ENCODE measurements around the gene TMEM178B.
"Not testable (repeated sequence)": the region's sequence is repeated elsewhere in the genome, so short reads cannot be mapped to it uniquely, and the experiment has no call there.

The TMEM178B gene

DNA sequence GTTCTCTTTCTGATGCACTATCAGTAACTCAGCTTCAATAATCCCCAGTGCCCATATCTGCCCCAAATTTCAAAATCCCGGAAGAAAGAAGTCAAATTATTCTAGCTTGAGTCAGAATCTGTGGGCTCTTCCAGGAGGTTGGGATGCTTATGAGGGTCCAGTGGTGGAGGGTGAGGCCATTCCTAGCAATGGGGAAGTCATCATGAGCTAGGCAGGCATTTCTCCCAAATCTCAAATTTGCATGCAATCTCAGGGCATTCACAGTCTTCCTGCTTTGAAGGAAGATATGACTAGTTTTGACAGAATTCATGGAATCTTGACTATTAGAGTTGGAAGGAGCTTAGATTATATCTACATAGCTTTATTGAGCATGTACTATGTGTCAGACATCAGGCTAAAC lies 313.0 kb downstream of the TMEM178B start:
- H2AFZ ChIP-seq (ENCODE audit: low read length, unreplicated experiment) = no peak overlapping the region
- H3K36me3 ChIP-seq (ENCODE audit: insufficient read depth, low read length) = no peaks in the 10 kb centered on the region
- H3K27me3 ChIP-seq (ENCODE audit: insufficient read depth, low read length) = no peaks in the 10 kb centered on the region
- no peaks in the 10 kb centered on the region for H3K4me1 ChIP-seq (ENCODE audit: control insufficient read depth, insufficient read depth, low read length, unreplicated experiment)
- H3K79me2 ChIP-seq (ENCODE audit: control insufficient read depth, insufficient read depth, low read length, unreplicated experiment) = no peaks in the 10 kb centered on the region
- no peak overlapping the region for H3K27ac ChIP-seq (ENCODE audit: low read depth, low read length)
- H3K4me3 ChIP-seq (ENCODE audit: low read depth, low read length) = no peak overlapping the region

DNA sequence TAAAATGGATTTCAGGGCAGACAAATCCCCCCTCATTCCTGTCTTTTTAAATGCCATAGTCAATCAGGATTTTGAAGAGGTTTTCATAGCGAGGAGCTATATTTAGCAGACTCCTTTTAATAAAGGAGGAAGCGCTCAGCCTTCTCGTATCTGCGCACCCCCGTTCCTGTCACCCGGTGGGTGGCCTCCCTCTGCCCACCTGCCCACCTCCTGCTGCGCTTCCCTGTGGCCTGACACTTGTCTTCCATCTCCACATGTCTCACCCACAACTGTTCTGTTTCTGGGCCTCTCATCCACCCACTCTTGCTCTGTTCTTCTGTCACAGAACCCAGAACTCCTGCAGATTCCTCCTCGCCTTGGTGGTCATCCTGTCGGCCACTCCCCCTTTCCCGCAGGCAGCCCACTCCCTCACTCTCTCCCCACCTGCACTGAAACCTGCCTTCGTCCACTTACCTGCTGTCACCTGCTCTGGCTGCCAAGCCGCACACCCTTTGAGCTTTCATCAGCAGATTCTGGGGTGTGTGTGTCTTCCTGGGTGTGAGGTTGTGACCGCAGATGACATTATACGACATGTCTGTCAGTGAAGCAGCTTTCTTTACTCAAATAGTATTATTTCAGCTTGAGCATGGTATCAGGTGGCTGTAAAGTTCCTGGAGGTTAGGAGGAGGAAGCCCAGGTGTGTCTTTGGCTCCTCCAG lies 313.8 kb downstream of the TMEM178B start:
- Histone ChIP-seq H3K36me3 (ENCODE audit: insufficient read depth, low read length) (no peaks in the 10 kb centered on the region), H3K27me3 (ENCODE audit: insufficient read depth, low read length) (no peaks in the 10 kb centered on the region), H3K79me2 (ENCODE audit: control insufficient read depth, insufficient read depth, low read length, unreplicated experiment) (no peaks in the 10 kb centered on the region), H2AFZ (ENCODE audit: low read length, unreplicated experiment) (no peak overlapping the region), H3K4me3 (ENCODE audit: low read depth, low read length) (no peak overlapping the region), H3K4me1 (ENCODE audit: control insufficient read depth, insufficient read depth, low read length, unreplicated experiment) (no peaks in the 10 kb centered on the region), H3K27ac (ENCODE audit: low read depth, low read length) (no peak overlapping the region)

DNA sequence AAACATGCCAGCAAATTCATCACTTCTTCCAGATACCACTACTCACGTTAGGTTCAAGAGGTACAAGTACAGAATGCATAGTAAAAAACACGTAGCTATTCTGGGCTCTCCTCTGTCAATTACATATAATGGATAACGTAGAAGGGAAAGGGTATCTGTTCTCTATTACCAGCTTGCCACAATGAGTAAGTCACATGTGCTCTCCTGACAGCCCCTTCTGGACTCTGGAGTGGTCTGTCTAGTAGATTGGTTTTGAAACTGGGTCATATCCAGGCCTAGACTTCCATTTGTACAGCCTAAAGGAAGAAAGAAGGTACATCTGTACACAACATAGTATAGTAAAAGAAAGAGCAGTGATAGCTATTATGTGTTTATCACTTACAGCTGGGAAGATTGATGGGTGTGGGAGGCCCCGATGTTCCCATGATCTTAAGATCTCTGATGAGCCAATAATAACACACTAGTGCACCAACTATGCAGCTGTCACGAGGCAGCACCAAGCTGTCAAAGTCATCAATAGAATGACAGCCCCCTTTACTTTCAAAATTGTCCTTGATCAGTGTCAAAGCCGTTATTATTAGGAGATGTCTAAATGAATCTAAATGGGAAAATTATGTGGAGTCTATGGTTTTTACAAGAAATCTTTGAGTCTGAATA lies 315.4 kb downstream of the TMEM178B start:
- Histone ChIP-seq H2AFZ (ENCODE audit: low read length, unreplicated experiment) (no peak overlapping the region), H3K27me3 (ENCODE audit: insufficient read depth, low read length) (no peaks in the 10 kb centered on the region), H3K27ac (ENCODE audit: low read depth, low read length) (no peak overlapping the region), H3K36me3 (ENCODE audit: insufficient read depth, low read length) (no peaks in the 10 kb centered on the region), H3K4me1 (ENCODE audit: control insufficient read depth, insufficient read depth, low read length, unreplicated experiment) (no peaks in the 10 kb centered on the region), H3K4me3 (ENCODE audit: low read depth, low read length) (no peak overlapping the region), H3K79me2 (ENCODE audit: control insufficient read depth, insufficient read depth, low read length, unreplicated experiment) (no peaks in the 10 kb centered on the region)

DNA sequence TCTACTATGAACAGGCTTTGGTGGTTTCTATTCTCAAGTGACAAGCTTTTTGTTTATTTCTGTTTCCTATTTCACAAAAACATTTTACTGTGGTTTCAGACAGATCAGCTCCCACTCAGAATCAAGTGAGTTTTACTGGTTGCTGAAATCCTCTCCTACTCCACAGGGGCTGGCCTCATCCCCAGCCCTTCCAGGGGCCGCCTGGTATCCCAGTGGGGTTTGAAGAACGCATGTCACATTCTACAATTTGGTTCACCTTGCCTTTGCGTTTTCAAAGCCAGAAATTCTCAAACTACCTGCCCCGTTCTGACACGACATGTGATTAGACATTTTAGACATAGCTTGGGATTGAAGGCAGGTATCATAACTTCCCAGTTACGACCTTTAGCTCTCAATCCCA lies 316.5 kb downstream of the TMEM178B start:
- no peak overlapping the region for H3K4me3 ChIP-seq (ENCODE audit: low read depth, low read length)
- no peaks in the 10 kb centered on the region for H3K27me3 ChIP-seq (ENCODE audit: insufficient read depth, low read length)
- no peak overlapping the region for H3K27ac ChIP-seq (ENCODE audit: low read depth, low read length)
- no peaks in the 10 kb centered on the region for H3K4me1 ChIP-seq (ENCODE audit: control insufficient read depth, insufficient read depth, low read length, unreplicated experiment)
- no peaks in the 10 kb centered on the region for H3K79me2 ChIP-seq (ENCODE audit: control insufficient read depth, insufficient read depth, low read length, unreplicated experiment)
- H3K36me3 ChIP-seq (ENCODE audit: insufficient read depth, low read length) = no peaks in the 10 kb centered on the region
- H2AFZ ChIP-seq (ENCODE audit: low read length, unreplicated experiment) = no peak overlapping the region

DNA sequence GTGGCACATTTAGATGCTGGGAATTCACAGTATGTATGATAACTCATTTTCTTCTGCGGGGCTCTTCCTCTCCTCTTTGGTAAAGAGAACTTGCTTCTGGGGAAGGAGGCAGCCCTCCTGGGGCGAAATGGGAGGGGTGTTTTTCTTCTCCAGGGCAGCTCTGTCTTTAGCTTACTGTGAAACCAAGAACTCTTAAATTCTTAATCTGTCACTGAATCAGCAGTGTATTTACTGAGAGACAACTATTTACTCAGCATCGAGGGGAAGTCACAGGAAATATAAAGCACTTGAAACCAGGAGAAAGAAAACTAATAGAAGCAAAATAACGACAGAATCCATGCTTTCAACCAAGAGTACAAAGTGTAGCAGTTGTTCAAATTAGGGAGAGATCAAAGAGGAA lies 319.2 kb downstream of the TMEM178B start:
- Histone ChIP-seq H3K4me3 (ENCODE audit: low read depth, low read length) (no peak overlapping the region), H3K27me3 (ENCODE audit: insufficient read depth, low read length) (no peaks in the 10 kb centered on the region), H3K4me1 (ENCODE audit: control insufficient read depth, insufficient read depth, low read length, unreplicated experiment) (no peaks in the 10 kb centered on the region), H3K27ac (ENCODE audit: low read depth, low read length) (no peak overlapping the region), H3K36me3 (ENCODE audit: insufficient read depth, low read length) (no peaks in the 10 kb centered on the region), H2AFZ (ENCODE audit: low read length, unreplicated experiment) (no peak overlapping the region), H3K79me2 (ENCODE audit: control insufficient read depth, insufficient read depth, low read length, unreplicated experiment) (no peaks in the 10 kb centered on the region)

DNA sequence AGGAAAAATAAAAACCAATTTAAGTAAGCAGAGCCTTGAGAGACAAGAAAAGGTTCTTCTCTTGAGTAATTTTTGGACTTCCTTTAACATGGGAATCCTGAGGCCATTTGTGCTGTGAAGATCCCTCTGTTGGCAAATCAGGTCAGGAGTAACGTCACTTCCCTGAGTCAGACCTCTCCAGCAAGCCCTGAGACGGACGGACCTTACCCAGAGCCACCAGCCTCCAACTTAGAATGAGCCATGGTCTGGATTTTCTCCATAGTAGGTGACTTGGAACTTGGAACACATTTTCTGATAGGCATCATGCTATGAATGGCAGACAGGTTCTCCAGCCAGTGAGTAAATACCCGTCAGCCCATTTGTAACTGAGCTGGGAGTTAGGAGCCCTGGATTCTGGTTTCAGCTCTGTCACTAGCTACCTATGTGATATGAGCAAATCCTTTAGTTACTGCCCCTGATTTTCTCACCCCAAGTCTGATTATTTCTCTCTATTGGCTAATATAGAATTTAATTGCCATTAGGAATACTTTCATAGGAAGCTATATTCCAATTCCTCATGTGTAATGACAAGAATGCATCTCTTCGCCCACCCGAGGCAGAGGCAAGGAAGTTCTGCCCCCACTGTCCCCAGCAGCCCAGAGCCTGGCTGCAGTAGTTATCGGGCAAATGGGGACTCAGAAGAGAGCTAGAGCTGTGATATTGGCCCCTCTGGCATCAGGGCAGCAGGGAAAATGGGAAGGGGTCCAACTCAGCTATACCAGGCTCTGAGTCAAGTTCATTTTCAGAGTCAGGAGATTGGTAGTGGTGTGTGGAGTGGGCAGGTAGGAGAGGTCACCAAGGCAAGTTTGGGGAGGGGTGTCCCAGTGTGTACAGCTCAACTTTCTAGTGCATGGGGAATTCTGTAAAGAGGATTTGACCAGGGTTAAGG lies 323.6 kb downstream of the TMEM178B start:
- H3K79me2 ChIP-seq (ENCODE audit: control insufficient read depth, insufficient read depth, low read length, unreplicated experiment) = no peaks in the 10 kb centered on the region
- H3K27ac ChIP-seq (ENCODE audit: low read depth, low read length) = no peak overlapping the region
- H3K36me3 ChIP-seq (ENCODE audit: insufficient read depth, low read length) = no peaks in the 10 kb centered on the region
- H3K4me3 ChIP-seq (ENCODE audit: low read depth, low read length) = no peak overlapping the region
- H3K4me1 ChIP-seq (ENCODE audit: control insufficient read depth, insufficient read depth, low read length, unreplicated experiment) = no peaks in the 10 kb centered on the region
- no peak overlapping the region for H2AFZ ChIP-seq (ENCODE audit: low read length, unreplicated experiment)
- no peaks in the 10 kb centered on the region for H3K27me3 ChIP-seq (ENCODE audit: insufficient read depth, low read length)

DNA sequence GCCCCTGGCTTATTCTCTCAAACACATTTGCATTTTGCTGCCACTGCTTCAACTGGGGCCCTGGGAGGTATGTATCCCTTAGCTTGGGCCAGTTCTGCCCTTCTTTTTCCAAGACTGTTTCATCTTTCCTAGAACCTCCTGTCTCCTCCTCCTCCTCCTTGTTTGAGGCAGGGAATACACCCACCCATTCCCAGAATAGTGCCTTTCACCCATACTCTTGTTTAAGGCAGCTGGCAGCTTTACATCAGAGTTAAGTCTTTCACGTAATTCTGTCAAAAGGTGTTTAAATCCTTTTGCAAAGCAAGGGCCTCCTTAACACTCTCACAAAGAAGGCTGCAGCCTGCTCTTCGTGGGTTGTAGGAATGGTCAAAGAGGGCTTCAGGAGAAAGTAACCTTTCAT lies 326.5 kb downstream of the TMEM178B start:
- Histone ChIP-seq H3K27ac (ENCODE audit: low read depth, low read length) (no peak overlapping the region), H3K4me1 (ENCODE audit: control insufficient read depth, insufficient read depth, low read length, unreplicated experiment) (no peaks in the 10 kb centered on the region), H2AFZ (ENCODE audit: low read length, unreplicated experiment) (no peak overlapping the region), H3K27me3 (ENCODE audit: insufficient read depth, low read length) (no peaks in the 10 kb centered on the region), H3K4me3 (ENCODE audit: low read depth, low read length) (no peak overlapping the region), H3K79me2 (ENCODE audit: control insufficient read depth, insufficient read depth, low read length, unreplicated experiment) (no peaks in the 10 kb centered on the region), H3K36me3 (ENCODE audit: insufficient read depth, low read length) (no peaks in the 10 kb centered on the region)

DNA sequence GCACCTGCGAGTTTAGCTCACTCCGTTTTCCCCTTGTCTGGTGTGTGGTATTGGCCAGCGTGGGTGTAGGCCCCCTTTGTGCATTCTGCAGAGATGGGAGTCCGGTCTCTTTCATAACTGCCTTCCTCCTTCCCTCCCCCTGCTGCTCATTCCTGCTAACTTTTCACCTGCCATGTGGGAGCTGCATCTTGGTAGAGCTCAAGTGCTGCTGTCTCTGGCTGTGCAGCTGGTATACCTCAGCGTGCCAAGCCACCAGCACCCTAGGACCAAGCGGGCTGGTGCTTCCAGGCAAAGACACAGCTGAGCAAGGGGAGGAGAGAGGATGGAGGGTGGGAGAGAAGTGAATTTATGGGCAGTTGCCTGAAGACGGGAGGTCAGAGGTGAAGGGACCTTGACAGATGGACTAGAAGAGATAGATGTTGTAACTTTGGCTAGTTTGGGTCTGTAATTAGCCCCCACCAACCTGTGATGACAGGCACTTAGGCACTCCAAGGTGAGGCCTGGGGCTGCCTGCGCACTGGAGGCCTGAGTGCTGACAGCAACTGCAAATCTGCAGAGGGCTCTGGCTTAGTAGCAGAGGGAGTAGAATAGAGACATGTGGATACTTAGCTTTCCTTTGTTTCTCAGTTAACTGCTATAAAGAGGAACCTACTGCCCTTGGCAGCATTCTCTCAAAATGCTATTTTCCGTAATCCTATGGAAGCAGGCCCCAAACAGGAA lies 328.6 kb downstream of the TMEM178B start:
- Histone ChIP-seq H3K79me2 (ENCODE audit: control insufficient read depth, insufficient read depth, low read length, unreplicated experiment) (no peaks in the 10 kb centered on the region), H3K4me1 (ENCODE audit: control insufficient read depth, insufficient read depth, low read length, unreplicated experiment) (no peaks in the 10 kb centered on the region), H3K36me3 (ENCODE audit: insufficient read depth, low read length) (no peaks in the 10 kb centered on the region), H3K4me3 (ENCODE audit: low read depth, low read length) (no peak overlapping the region), H3K27me3 (ENCODE audit: insufficient read depth, low read length) (no peaks in the 10 kb centered on the region), H3K27ac (ENCODE audit: low read depth, low read length) (no peak overlapping the region), H2AFZ (ENCODE audit: low read length, unreplicated experiment) (no peak overlapping the region)

DNA sequence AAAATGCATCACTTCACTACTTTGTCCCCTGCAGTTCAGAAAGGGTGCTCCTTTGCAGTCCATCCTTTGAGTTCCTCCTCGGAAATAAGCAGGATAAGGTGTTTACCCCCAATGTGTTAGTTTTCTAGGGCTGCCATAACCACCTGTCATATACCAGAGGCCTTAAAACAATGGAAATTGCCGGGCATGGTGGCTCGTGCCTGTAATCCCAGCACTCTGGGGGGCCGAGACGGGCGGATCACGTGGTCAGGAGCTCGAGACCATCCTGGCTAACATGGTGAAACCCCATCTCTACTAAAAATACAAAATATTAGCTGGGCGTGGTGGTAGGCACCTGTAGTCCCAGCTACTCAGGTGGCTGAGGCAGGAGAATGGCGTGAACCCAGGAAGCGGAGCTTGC lies 330.0 kb downstream of the TMEM178B start:
- not testable (repeated sequence) for H3K79me2 ChIP-seq (ENCODE audit: control insufficient read depth, insufficient read depth, low read length, unreplicated experiment); H3K4me1 ChIP-seq (ENCODE audit: control insufficient read depth, insufficient read depth, low read length, unreplicated experiment); H3K27ac ChIP-seq (ENCODE audit: low read depth, low read length); H3K36me3 ChIP-seq (ENCODE audit: insufficient read depth, low read length); H3K27me3 ChIP-seq (ENCODE audit: insufficient read depth, low read length); H2AFZ ChIP-seq (ENCODE audit: low read length, unreplicated experiment); H3K4me3 ChIP-seq (ENCODE audit: low read depth, low read length)

DNA sequence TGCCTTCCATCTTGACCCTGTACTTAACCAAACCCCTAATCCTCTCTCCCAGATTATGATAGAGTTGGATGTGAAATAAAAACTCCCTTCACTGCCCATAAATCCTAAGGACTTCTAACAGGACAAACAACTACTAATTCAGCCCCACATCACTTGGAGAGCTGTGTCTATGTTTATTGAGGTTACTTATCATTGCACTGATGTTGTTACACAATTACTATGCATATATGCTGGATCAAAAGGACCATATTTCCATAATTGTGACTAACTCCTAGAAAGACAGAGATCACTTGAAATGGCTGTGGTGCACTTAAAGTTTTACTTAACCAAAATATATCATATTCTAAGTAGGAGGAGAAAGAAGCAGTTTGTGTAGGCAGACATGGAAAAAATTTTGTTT lies 332.5 kb downstream of the TMEM178B start:
- H3K27me3 ChIP-seq (ENCODE audit: insufficient read depth, low read length) = no peaks in the 10 kb centered on the region; the same call in 1 of the 2 replicates
- H2AFZ ChIP-seq (ENCODE audit: low read length, unreplicated experiment) = no peak overlapping the region
- no peaks in the 10 kb centered on the region for H3K4me1 ChIP-seq (ENCODE audit: control insufficient read depth, insufficient read depth, low read length, unreplicated experiment)
- no peak overlapping the region for H3K27ac ChIP-seq (ENCODE audit: low read depth, low read length)
- H3K36me3 ChIP-seq (ENCODE audit: insufficient read depth, low read length) = no peaks in the 10 kb centered on the region
- H3K4me3 ChIP-seq (ENCODE audit: low read depth, low read length) = no peak overlapping the region
- H3K79me2 ChIP-seq (ENCODE audit: control insufficient read depth, insufficient read depth, low read length, unreplicated experiment) = no peaks in the 10 kb centered on the region

Measured in ACC112 (cell line).